ENCODE data around the gene AIFM1.

The AIFM1 gene

DNA sequence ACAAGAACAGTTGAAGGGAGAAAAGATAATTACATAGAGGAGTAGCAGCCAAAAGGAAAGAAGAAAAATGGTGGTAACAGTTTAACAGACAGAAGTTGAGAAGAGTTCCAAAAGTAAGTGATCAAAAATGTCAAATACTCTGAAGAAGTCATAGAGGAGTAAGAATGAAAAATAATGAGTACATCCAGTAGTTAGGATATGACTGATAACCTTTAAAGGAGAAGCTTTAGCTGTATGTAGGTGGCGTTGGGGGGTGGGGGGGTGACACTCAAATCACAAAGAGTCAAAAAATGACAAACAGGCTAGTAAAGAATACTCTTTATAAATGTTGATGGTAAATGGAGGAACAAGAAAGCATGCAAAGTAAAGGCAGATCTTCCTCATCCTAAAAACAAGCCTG lies 46.7 kb upstream of the AIFM1 start (continued):
- TF ChIP-seq, protein P1, sequence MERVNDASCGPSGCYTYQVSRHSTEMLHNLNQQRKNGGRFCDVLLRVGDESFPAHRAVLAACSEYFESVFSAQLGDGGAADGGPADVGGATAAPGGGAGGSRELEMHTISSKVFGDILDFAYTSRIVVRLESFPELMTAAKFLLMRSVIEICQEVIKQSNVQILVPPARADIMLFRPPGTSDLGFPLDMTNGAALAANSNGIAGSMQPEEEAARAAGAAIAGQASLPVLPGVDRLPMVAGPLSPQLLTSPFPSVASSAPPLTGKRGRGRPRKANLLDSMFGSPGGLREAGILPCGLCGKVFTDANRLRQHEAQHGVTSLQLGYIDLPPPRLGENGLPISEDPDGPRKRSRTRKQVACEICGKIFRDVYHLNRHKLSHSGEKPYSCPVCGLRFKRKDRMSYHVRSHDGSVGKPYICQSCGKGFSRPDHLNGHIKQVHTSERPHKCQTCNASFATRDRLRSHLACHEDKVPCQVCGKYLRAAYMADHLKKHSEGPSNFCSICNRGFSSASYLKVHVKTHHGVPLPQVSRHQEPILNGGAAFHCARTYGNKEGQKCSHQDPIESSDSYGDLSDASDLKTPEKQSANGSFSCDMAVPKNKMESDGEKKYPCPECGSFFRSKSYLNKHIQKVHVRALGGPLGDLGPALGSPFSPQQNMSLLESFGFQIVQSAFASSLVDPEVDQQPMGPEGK (CRISPR knock-in tag; IDR thresholded peaks at IDR 0.05; ENCODE audit: borderline replicate concordance), result no peak
- no peak for TF ChIP-seq ARNTL (CRISPR knock-in tag; IDR thresholded peaks at IDR 0.05; ENCODE audit: borderline replicate concordance, low read depth)

DNA sequence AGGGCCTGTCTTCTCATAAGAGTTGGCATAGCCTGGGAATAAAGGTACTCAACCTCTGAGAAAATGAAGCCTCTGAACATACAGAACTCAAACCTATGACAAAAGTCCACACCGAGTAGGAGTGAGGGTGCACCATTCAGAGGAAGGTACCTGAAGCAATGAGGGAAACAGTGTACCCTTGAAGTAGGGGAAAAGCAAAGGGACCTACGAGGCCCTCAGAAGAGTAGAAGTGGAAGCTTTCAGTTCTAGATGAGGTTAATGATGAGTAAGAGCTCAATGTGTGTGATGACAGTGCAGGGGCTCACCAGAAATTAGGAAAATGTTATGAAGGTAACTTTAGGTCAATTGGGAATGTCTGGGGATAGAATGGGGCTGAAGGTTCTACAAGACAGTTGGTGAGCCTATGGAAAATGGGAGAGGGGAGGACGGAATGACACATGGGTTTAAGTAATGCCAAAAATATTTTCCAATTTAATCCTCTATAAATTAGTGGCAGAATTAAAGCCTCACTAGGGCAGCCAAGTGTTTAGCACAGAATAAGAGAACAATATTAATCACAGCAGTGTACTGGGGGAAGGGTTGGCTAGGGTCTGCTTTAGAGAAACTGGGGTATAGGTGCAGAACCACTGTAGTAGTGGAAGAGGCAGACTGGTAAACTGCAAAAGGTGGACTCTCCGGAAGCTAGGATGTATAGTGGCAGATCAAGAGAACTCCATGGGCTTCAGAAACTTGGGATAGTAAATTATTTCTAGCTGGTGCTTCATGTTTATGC lies 46.0 kb upstream of the AIFM1 start:
- ATAC-seq, result no peak
- TF ChIP-seq CSRNP3 (CRISPR knock-in tag; IDR thresholded peaks at IDR 0.05), result no peak
- TF ChIP-seq CSDC2 (CRISPR knock-in tag; IDR thresholded peaks at IDR 0.05), result no peak
- no peak for TF ChIP-seq TOX (CRISPR knock-in tag; IDR thresholded peaks at IDR 0.05; ENCODE audit: borderline replicate concordance)
- TF ChIP-seq ZNF8 (CRISPR knock-in tag; IDR thresholded peaks at IDR 0.05), result no peak
- TF ChIP-seq ESRRG (CRISPR knock-in tag; IDR thresholded peaks at IDR 0.05), result no peak
- TF ChIP-seq ARNTL (CRISPR knock-in tag; IDR thresholded peaks at IDR 0.05; ENCODE audit: borderline replicate concordance, low read depth), result no peak
- no peak for TF ChIP-seq TSHZ2 (CRISPR knock-in tag; IDR thresholded peaks at IDR 0.05)
- no peak for TF ChIP-seq CREB5 (CRISPR knock-in tag; IDR thresholded peaks at IDR 0.05; ENCODE audit: low read depth)
- TF ChIP-seq PPARA (CRISPR knock-in tag; IDR thresholded peaks at IDR 0.05; ENCODE audit: borderline replicate concordance), result no peak
- TF ChIP-seq RARB (CRISPR knock-in tag; IDR thresholded peaks at IDR 0.05), result no peak

DNA sequence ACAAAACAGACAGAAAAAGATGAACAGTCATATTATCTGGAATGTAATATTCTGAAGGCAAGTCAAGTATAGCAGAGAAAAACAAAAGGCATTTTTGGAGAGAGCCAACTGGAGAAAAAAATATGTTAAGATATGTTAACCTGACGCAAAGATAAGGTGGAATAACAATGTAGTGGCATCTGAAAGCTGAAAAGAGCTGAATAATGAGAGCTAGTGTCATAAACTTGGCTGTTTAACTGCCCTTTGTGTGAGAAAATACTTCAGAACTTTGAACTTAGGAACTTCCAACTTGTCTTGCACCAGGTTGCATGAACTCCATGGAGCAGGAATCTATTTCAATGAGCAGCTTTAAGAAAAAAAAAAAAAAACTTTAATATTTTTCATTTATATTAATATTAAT lies 39.0 kb upstream of the AIFM1 start:
- ATAC-seq, result no peak
- TF ChIP-seq ZFP30 (CRISPR knock-in tag; IDR thresholded peaks at IDR 0.05), result no peak

DNA sequence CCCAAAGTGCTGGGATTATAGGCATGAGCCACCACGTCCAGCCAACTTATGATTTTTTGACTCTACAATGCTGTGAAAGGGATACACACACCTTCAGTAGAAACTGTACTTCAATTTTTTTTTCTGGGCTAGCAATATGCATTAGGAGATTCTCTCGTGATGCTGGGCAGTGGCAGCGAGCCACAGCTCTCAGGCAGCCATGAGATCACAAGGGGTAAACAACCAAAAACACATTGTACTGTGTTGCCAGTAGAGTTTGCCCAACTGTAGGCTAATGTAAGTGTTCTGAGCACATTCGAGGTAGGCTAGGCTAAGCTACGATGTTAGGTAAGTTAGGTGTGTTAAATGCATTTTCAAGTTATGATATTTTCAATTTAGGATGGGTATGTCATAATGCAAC lies 31.8 kb upstream of the AIFM1 start:
- no peak for TF ChIP-seq TSHZ2 (CRISPR knock-in tag; IDR thresholded peaks at IDR 0.05)
- TF ChIP-seq ARNTL (CRISPR knock-in tag; IDR thresholded peaks at IDR 0.05; ENCODE audit: borderline replicate concordance, low read depth), result no peak
- no peak for TF ChIP-seq ZFP30 (CRISPR knock-in tag; IDR thresholded peaks at IDR 0.05)
- no peak for TF ChIP-seq SNAI2 (CRISPR knock-in tag; IDR thresholded peaks at IDR 0.05)
- no peak for TF ChIP-seq ISL1 (CRISPR knock-in tag; IDR thresholded peaks at IDR 0.05)
- TF ChIP-seq BACH2 (CRISPR knock-in tag; IDR thresholded peaks at IDR 0.05; ENCODE audit: borderline replicate concordance), result no peak
- no peak for TF ChIP-seq CSDC2 (CRISPR knock-in tag; IDR thresholded peaks at IDR 0.05)
- TF ChIP-seq TOX (CRISPR knock-in tag; IDR thresholded peaks at IDR 0.05; ENCODE audit: borderline replicate concordance), result no peak
- TF ChIP-seq, protein P1 (CRISPR knock-in tag; IDR thresholded peaks at IDR 0.05; ENCODE audit: borderline replicate concordance), result no peak
- TF ChIP-seq GLIS3 (CRISPR knock-in tag; IDR thresholded peaks at IDR 0.05), result no peak
- TF ChIP-seq ZNF565 (CRISPR knock-in tag; conservative IDR thresholded peaks at IDR 0.05; ENCODE audit: low read depth), result no peak
- no peak for TF ChIP-seq ESRRG (CRISPR knock-in tag; IDR thresholded peaks at IDR 0.05)
- TF ChIP-seq RARB (CRISPR knock-in tag; IDR thresholded peaks at IDR 0.05), result no peak
- no peak for TF ChIP-seq TCF4 (CRISPR knock-in tag; IDR thresholded peaks at IDR 0.05; ENCODE audit: borderline replicate concordance)
- no peak for TF ChIP-seq ZNF8 (CRISPR knock-in tag; IDR thresholded peaks at IDR 0.05)
- TF ChIP-seq OSR1 (CRISPR knock-in tag; IDR thresholded peaks at IDR 0.05), result no peak
- no peak for TF ChIP-seq ZNF70 (CRISPR knock-in tag; IDR thresholded peaks at IDR 0.05)
- TF ChIP-seq ZC3H10 (CRISPR knock-in tag; IDR thresholded peaks at IDR 0.05), result no peak
- TF ChIP-seq ZFP3 (CRISPR knock-in tag; IDR thresholded peaks at IDR 0.05), result no peak
- ATAC-seq, result peak; percentile 41; the same call in 2 of the 3 replicates
